DLD1 (cell line): ENCODE data around the gene GLB1L2.

ENCODE experiments used
- in situ Hi-C: cut with HindIII; loops from 2 replicates; pipeline ENCODE4 v1.10.0; 2017; ENCODE audit warnings: low sequenced_read_pairs

Gene GLB1L2

DNA sequence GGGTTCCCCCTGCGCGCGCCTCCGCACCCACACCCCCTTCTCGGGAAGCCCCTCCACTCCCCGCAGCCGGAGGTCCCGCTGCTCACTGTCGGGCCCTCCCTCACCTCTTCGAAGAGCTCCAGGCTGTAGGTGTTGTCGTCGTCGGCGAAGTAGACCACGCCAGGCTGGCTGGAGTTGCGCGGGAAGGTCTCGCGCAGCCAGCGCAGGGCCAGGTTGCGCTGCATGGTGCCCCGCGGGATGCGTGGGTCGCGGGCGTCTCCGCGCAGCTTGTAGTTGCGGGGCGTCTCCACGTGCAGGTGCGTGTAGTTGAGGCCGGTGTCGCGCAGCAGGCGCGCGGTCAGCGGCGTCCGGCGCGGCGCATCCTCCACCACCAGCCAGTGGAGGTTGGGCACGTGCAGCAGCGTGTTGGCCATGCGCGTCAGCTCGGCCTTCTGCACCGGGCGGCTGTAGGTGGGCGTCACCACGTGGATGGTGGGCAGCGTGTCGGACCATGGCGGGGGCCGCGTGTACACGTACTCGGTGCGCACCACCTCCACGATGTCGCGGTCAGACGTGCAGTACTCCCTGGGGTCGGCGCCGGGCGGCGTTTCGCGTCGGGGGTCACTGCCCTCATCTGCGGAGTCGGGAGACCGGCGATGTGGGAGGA, 51.9 kb downstream of the GLB1L2 start:
- in situ Hi-C loops, result no loop called here

DNA sequence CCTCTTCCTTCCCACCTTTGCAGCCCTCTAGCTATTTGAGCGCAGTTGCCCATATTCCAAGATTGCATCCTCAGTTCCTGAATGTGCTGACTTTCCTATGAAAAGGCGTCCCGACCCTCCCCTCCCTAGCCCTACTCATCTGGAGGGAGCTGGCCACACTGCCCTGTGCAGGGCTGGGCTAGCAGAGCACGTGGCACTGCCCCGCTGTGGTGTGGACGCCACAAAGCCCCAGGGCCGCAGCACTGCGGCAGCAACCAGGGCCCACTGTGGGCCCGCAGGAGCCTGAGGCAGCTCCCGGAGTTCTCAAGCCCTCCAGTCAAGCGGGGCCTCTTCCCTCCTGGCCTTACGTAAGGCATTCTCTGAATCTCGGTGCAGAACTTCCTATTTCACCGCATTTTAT, 52.6 kb downstream of the GLB1L2 start:
- in situ Hi-C loops, result no loop called here

DNA sequence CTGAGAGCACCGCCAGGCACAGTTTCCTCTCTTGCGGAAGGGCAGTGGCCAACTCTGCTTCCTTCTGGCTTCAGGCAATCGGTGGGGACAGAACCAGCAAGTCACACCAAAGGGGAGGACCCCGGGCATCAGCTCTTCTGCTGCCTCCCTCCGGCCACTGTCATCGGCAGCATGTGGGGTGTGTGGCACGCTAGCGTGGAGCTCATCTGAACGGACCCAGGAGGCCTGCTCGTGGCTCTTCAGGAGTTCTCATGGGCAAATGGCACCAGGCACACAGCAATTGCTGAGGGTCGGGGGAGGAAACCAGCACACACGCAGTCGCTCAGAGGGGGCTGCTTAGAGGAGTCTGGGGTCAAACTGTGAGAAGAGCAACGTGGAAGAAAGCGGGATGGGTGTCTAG, 53.4 kb downstream of the GLB1L2 start:
- in situ Hi-C loops, result no loop called here

DNA sequence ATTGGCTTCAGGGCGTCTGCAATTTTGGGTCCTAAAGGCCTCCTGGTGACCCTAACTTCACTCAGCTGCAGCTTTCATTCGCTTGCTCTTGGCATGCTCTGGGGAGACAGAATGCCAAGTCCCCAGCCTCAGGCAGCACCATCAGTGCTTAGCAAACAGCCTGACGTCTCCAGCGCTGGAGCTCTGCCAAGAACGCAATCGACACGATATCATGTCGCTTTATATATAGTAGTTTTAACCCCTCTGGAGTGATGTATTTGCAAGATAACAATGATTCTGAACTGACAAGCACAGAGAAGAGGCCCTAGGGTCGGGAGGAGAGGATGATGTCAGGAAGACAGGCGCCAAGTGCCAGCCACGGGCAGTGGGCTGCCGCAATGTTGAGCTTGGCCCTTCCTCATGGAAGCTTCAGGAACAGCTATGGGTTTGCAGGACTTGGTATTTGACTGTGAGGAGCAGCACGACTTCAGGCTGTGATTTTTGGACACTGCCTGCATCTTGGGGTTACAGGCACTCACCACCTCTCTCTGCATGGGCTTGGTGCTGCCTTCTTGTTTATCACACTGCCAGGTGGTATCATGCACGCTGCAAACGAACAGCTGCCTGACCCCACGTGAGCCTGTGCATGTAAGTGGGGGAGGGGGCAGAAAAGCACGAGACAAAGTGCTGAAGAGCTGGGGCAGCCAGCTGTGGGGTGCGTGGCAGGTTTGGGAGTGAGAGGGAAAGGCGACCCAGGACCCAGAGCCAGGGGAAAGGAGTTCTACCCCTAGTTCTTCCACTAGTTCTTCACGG, 54.2 kb downstream of the GLB1L2 start:
- in situ Hi-C loops, result no loop called here

DNA sequence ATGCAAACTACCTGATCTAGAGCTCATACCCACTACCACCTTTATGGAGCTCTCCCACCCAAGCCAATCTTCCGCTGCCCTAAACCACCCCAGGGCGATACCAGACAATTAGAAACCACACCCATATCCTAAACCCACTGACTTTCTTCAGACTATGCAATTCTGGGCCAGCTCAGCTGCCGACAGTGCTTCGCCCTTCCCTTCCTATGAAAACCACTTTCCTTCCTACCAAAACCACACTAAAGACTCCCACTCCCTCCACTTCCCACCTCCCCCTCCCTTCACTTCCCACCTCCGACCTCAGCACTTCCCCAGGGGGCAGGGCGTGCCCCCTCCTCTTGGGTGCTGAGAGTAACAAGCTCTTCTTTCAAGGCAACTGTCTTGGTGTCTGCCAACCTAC, 55.2 kb downstream of the GLB1L2 start:
- in situ Hi-C loops, result no loop called here

DNA sequence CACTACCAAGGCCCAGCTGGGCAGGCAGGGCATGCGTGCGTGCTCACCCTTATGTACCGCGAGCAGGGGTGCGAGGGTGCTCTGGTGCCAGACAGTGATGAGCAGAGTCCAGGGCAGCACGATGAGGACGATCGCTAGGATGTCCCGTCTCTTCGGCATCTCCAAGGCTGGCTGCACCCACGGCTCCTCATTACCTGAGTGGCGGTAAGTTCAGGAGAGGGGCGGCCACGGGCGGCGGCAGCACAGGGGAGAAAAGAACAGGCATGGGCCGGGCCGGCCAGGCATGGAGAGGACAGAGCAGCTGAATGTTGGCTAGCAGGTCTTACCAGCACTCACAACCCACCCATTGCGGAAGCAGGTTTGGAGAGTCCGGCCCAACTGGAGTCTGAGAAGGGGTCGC, 55.7 kb downstream of the GLB1L2 start:
- in situ Hi-C loops, result no loop called here

DNA sequence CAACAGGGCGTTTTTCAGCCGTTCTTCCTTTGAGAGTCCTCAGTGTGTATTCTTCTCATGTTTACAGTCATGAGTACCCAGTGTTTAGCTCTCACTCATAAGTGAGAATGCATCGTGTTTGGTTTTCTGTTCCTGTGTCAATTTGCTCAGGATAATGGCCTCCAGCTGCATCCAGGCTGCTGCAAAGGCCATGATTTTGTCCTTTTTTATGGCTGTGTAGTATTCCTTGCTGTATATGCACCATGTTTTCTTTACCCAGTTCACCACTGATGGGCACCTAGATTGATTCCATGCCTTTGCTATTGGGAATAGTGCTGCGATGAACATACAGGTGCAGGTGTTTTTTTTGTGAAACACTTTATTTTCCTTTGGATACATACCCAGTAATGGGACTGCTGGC, 56.8 kb downstream of the GLB1L2 start:
- in situ Hi-C loops, result no loop called here

DNA sequence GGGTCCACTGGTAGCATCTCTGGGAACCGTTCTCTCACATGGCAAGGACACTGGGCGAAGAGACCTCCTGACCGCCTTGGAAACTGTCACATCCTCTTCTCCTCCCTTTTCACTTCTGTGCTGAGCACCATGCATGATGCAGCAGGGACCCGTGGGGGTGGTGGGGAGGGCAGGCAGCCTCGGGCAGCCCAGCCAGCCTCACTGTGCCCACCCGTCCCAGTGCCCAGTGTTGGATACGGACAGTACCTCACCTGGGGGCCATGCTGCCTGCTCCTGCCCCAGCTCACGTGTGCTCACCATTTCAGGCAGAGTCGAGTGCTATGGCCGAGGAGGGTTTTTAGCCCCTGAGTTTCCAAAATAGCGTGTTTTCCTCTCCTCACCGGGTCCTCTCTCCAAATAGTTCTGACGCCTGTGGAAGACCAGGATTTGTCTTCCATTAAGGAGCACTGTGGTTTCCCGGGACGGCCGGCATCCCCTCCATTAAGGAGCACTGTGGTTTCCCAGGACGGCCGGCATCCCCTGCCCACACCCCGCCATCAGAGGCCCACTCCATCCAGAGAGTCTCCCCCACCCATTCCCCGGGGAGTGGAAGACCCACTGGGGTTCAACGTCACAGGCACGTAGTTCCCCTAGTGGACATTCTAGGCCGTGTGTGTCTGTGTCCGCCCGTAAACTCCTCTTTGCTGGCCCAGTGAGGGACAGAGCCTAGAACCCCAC, 57.8 kb downstream of the GLB1L2 start:
- in situ Hi-C loops, result no loop called here

DNA sequence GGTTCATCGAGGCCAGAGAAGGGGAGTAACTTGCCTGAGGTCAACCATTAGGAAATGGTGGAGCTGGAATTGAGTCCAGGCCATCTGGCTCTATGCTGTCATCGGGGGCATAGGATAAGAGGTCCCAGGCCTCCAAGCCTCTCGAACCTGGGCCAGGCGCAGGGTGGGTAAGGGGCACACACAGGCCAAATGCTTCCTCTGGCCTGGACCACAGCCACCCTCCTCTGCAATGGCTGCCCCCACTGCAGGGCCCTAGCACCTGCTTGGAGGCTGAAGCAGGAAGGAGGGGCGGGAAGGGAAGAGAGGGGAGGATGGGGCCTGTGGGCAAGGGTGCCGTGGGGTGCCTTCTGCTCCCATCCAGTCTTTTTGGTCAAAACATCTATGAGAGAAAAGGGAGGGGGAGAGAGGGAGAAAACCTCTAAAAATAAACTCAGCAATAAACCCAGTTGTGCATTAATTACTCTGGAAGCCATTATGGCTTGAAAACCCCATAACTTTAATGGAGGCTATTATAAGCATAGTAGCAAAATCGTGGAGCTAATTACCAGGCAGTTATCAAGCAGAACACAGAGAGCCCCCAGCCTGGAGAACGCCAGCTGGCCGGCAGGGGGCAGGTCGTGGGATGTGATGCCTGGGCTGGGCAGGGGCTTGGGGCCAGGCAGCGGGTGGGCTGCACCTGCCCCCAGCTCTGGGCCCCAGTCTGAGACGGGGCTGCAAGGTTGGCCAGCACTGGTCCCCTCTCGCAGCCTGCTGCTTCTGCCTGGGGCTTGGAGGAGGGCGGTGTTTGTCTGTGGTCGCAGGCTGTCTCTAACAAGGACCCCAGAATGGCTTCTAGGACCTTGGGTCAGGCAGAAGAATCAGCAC, 59.1 kb downstream of the GLB1L2 start:
- in situ Hi-C loops, result no loop called here

DNA sequence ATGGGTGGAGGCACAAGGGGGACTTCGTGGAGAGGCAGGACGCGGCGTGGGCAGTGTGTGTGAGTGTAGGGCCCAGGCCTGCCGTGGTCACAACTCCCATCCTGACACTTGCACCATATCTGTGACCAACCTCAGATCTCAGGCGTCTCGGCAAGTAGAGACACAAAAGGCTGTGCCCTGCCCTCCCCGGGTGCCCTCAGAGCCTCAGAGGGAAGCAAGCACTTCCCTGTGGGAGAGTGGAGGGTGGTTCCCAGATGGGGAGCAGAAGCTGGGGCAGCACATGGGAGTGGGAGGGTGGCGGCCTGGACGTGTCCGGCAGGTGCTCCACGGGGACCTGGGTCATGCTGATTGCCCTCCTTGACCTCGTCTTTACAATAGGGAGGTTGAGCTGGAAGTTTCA, 59.9 kb downstream of the GLB1L2 start:
- in situ Hi-C loops, result no loop called here

DNA sequence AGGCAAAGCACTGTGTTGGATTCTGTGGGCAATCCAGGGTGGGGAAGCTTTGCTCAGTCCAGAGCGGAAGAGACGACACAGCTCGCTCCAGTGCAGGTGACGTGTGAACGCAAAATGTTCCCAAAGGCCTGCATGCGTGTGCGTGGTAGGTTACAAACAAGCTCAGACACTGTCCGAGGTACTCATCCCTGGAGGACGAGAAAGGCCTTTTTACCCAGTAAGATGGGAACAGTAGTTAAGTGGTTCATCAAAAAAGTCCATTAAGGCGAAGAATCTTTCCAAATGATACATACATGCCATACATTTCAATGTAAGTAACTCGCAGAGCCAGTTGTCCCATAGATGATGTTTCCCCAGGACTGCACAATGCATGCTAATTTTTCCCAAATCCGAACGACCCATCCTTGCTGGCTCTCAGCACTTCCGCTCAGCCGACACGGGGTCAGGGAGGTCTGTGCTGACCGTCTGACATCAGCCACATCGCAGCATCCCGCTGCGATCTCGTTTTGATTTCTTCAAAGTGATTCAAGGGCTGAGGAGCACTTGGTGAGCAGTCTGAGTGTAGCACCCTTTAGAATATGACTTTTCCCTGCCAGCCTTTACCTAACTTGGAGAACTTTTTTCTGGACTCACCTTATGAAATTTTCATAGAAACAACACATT, 61.3 kb downstream of the GLB1L2 start:
- in situ Hi-C loops, result no loop called here

DNA sequence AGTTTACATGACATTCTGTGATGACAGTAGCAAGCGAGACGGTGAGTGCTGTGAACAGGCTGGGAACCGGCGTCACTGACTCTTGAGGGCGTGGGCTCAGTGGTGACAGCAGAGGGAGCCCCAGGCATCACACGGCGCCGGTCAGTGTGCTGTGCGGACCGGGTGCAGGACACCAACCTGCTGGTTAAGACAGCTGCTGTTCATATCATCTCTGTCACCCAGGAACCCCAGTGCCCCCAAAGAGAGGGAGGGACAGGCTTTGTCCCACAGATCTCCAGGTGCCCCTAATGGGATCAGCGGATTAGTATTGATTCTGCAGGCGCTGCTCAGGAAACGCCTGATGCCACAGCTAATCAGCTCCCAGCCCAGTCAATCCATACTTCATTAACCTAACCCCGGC, 61.9 kb downstream of the GLB1L2 start:
- in situ Hi-C loops, result no loop called here

DNA sequence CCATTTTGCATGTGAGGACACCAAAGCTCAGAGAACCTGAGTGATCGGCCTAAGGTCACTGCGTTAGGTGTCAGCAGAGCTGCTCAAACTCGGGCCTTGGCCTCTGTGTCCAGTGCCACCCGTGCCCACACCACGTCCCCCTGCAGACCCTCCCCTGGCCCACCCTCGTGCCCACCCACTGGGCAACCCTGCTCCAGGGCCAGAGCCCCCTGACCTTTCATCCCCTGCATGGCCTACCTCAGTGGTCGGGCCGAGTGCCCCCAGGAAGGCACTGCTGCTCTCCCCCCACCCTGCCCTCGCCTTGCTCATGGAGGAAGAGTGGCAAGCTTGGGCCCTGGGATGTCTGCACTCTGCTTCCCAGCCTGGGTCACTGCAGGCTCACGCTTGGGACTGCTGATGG, 62.5 kb downstream of the GLB1L2 start:
- in situ Hi-C loops, result no loop called here

DNA sequence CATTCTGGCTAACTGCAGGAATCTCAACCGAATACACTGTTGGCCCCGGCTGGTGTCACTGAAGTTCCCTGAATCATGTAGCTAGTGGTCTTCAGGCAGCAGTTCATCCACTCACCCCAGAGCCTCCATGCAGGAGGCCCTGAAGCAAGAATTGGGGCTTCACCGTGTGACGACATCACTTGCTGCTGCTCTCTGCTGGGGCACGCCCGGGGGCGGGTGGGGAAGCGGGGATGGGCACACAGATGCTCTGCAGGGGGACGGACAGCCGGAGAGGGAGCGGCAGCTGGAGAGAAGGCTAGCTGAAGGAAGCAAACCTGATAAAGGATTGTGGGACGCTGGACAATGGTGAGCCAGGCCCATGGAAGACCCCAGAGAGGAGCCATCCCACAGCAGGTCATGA, 63.2 kb downstream of the GLB1L2 start:
- in situ Hi-C loops, result no loop called here

DNA sequence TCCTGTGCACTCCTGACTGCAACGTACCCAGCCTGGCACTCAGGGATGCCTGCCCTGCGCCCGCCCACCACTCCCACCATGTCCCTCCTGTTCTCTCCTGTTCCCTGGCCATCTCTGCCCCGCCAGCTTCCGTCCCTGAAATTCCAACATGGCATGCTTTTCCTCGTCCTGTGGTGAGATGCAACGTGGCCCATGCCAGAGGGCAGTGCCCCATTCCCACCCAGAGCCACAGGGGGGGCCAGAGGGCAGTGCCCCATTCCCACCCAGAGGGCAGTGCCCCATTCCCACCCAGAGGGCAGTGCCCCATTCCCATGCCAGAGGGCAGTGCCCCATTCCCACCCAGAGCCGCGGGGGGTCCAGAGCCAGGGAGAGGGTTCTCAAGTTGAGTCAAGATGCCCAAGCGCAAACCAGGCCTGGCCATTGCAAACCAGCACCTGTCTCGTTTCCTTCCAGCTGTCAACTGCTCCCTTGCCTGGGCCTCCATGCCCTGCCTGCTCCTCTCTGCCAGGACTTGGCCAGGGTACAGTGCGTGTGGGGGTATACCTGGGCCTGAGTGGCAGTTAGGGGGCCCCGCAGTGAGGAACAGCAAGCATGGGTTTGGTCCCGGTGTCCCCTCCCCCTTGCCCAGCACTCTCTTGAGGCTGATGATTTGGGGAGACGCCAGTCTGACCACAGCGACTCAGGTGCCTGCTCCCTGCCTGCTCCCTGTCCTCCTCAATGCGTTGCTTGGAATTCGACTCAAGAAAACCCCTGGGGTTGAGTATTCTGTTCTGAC, 65.7 kb downstream of the GLB1L2 start:
- in situ Hi-C loops, result no loop called here

DNA sequence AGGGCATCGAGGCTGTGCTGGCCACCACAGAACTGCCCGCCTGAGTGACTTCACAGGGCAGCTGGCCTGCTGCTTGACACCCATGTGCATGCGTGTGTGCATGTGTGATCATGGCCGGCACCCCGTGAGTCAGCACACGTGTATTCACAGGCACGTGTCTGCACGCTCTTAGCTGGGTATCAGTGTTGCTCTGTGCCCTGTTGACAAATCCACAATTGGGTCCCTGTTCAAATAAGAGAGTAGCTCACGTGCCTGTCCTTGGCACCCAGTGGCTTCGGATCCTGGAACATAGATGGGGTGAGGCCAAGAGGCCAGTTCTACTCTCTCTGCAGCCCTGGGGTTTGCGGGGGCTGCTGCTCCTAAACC, 66.3 kb downstream of the GLB1L2 start:
- in situ Hi-C loops, result no loop called here

DNA sequence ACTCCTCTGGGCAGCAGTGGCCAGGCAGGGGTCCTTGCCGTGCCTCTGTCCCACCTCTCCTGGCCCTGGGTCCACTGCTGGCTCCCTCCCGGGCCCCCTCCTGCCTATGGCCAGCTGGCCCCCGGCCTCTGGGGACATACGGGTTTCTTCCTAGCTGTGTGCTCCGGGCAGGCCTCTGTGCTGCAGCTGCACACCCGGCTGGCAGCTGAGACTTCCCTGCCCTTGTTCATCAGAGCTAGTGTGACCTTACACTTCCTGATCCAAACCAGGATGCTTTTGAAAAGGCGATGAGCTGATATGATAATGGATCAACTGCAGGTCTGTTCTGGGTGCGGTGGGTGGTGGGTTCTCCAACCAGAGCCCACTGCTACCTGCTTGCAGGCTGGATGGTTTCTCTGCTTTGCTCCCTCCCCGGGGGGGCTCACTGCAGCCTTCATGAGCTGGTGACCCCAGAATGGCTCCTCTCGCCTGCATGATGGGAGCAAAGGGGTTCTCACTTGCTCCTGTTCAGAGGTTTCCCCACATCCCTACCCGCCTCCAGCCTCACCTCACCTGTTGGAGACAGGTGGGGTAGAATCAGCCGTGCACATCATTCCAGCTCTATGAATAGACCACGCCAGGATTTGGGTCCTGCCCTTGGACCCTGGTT, 67.0 kb downstream of the GLB1L2 start:
- in situ Hi-C loops, result no loop called here

DNA sequence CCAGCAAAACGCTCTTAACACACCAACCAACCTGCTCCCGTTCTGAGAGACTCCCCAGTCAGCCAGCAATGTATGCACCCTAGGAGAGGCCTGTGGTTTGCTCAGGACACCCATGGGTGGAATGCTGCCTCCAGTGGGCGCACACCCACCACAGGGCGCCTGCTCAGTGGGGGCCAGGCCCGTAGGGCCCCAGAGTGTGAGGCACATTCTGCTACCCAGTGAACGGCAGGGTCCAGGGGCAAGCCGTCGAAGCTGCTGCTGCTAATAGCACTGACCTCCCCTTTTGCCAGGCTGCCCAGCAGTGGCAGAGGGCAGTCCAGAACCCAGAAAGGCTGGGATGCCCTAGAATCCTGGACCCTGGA, 67.5 kb downstream of the GLB1L2 start:
- in situ Hi-C loops, result no loop called here

DNA sequence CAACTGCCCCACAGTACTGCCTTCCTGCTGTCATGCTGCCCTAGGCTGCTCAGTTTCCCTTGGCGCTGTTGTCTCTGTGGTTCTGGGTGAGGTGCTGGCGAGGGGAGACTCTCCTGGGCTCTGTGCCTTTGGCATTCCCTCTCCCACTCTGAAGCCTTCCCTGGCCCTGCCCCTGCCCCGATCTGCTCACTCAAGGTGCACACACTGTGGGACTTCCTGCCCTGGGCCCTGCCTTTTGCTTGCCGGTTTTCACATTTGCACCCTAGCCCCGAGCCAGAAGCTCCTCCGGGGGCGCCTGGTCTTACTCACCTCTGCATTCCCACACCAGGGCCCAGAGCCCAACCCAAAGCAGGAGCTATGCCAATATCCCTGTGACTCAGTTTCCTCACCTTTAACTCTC, 68.2 kb downstream of the GLB1L2 start:
- in situ Hi-C loops, result no loop called here
